ENCODE data around the gene CENPX. TPM values are rescaled to one million over a fixed set of nuclear protein-coding genes. Genes with fewer than 3 reads are reported as not detected.

CENPX gene
- total and polyA plus RNA-seq, 2 of the 13 experiments (the other 11 are each of a cell fraction or from before 2014, with no cell fraction given) = 92.7 to 170 TPM

DNA sequence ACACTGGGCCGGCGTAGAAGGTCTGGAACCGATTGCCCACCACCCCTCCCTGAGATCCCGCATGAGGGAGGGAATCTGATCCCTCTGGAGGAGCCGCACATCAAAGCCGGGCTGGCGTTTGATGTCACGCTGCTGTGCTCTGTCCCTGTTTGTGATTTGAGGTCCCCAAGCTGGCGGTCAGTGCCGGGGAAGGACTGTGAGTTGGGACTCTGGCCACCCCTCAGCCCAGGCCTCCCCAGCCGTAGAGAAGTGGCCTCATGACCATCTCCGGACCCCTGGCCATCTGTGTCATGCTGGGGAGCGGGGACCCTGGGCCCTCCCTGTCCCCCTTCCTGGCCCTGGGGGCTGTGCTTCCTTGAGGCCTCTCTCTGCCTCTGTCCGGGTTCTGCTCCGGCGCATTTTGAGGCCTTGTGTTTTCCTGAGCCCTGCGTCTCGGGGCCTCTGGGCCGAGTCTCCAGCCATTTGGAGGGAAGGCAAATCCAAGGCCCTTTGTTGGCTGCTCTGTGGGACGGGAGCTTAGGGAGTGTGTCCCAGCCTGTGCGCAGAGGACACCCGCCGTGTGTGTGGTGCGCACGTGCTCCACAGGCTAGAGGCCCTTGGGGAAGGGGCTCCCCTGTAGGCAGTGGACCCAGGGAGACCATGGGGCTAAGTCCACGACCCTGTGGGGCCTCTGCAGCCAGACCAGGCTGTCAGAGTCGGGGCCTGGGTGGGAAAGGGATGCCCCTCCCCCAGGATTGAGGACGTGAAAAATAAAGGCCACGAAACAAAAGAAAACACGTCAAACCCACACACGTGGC, 30.2 kb downstream of the CENPX start (continued):
- TF ChIP-seq AHDC1 (CRISPR knock-in tag; IDR thresholded peaks at IDR 0.05; ENCODE audit: borderline replicate concordance) (peak; percentile 89), ARHGAP35 (CRISPR knock-in tag; IDR thresholded peaks at IDR 0.05; ENCODE audit: borderline replicate concordance) (peak; percentile 91), SMAD1 (CRISPR knock-in tag; IDR thresholded peaks at IDR 0.05; ENCODE audit: borderline replicate concordance, low read depth) (peak; percentile 82; the same call in 1 of the 2 replicates), ELF4 (CRISPR knock-in tag; IDR thresholded peaks at IDR 0.05; ENCODE audit: borderline replicate concordance) (peak; percentile 53; the same call in 1 of the 2 replicates), MTA3 (CRISPR knock-in tag; IDR thresholded peaks at IDR 0.05) (no peak), RORA (CRISPR knock-in tag; IDR thresholded peaks at IDR 0.05) (no peak), HES4 (CRISPR knock-in tag; IDR thresholded peaks at IDR 0.05; ENCODE audit: borderline replicate concordance) (peak; percentile 97), ZNF484 (CRISPR knock-in tag; IDR thresholded peaks at IDR 0.05; ENCODE audit: borderline replicate concordance, low read depth) (peak; percentile 79), ATM (IDR thresholded peaks at IDR 0.05; ENCODE audit: borderline replicate concordance) (no peak), RFX5 (IDR thresholded peaks at IDR 0.05; ENCODE audit: low read depth, low read length) (no peak), JDP2 (CRISPR knock-in tag; IDR thresholded peaks at IDR 0.05; ENCODE audit: borderline replicate concordance) (peak; percentile 55; the same call in 1 of the 2 replicates), ZFP36L2 (CRISPR knock-in tag; IDR thresholded peaks at IDR 0.05) (peak; percentile 88; the same call in 1 of the 2 replicates), NKX3-1 (CRISPR knock-in tag; IDR thresholded peaks at IDR 0.05) (peak; percentile 85; the same call in 1 of the 2 replicates), SAFB2 (CRISPR knock-in tag; IDR thresholded peaks at IDR 0.05; ENCODE audit: borderline replicate concordance, low read depth) (peak; percentile 96), ZNF546 (CRISPR knock-in tag; conservative IDR thresholded peaks at IDR 0.05) (peak; percentile 97; the same call in 1 of the 2 replicates), NCOR1 (IDR thresholded peaks at IDR 0.05; ENCODE audit: borderline replicate concordance, low read length) (peak; percentile 72), RXRA (CRISPR knock-in tag; IDR thresholded peaks at IDR 0.05) (peak; percentile 90), MYNN (CRISPR knock-in tag; IDR thresholded peaks at IDR 0.05; ENCODE audit: low read depth) (peak; percentile 76; the same call in 1 of the 2 replicates), ZNF256 (CRISPR knock-in tag; conservative IDR thresholded peaks at IDR 0.05) (peak; percentile 54; the same call in 1 of the 2 replicates)
- TF ChIP-seq, protein P1, sequence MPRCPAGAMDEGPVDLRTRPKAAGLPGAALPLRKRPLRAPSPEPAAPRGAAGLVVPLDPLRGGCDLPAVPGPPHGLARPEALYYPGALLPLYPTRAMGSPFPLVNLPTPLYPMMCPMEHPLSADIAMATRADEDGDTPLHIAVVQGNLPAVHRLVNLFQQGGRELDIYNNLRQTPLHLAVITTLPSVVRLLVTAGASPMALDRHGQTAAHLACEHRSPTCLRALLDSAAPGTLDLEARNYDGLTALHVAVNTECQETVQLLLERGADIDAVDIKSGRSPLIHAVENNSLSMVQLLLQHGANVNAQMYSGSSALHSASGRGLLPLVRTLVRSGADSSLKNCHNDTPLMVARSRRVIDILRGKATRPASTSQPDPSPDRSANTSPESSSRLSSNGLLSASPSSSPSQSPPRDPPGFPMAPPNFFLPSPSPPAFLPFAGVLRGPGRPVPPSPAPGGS (CRISPR knock-in tag; IDR thresholded peaks at IDR 0.05) = peak; percentile 99
- TF ChIP-seq, protein P2, sequence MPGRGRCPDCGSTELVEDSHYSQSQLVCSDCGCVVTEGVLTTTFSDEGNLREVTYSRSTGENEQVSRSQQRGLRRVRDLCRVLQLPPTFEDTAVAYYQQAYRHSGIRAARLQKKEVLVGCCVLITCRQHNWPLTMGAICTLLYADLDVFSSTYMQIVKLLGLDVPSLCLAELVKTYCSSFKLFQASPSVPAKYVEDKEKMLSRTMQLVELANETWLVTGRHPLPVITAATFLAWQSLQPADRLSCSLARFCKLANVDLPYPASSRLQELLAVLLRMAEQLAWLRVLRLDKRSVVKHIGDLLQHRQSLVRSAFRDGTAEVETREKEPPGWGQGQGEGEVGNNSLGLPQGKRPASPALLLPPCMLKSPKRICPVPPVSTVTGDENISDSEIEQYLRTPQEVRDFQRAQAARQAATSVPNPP (CRISPR knock-in tag; IDR thresholded peaks at IDR 0.05) = peak; percentile 94

Data from HepG2 (cell line).